SK-N-SH (cell line): ENCODE data around the gene CNOT11. TPM values are rescaled to one million over a fixed set of nuclear protein-coding genes. Genes with fewer than 3 reads are reported as not detected.
"Not testable (repeated sequence)": the region's sequence is repeated elsewhere in the genome, so short reads cannot be mapped to it uniquely, and the experiment has no call there.

Experiments
- CTCF ChIA-PET: fragments of 300-600, 350-600 bp; formaldehyde crosslinking; extraction: SDS; loops from one replicate; lab custom pipeline; 2021; lab: Yijun Ruan, JAX
- POLR2A ChIA-PET: fragments of 350-600 bp; sonication (Branson Sonifier 250); formaldehyde crosslinking; extraction: SDS; loops from one replicate; lab custom pipeline; 2020; ENCODE audit warnings: antibody characterized with exemption, inconsistent platforms; lab: Yijun Ruan, JAX
- DNase-seq: peaks from one replicate; pipeline ENCODE4 v3.0.0; 2012
- H2AFZ ChIP-seq: fragments of 200-600 bp; sonication (generic); 2 replicates; pipeline ENCODE4 v1.8.1; 2016; ENCODE audit warnings: antibody characterized with exemption, mild to moderate bottlenecking, low read depth
- H3F3A ChIP-seq: fragments of 200-600 bp; sonication (generic); replicated peaks from 2 replicates; pipeline ENCODE3; 2016; ENCODE audit warnings: antibody characterized with exemption, mild to moderate bottlenecking; ENCODE audit not compliant: insufficient read depth
- H3K27ac ChIP-seq, 2 experiments: fragments of 200-500 bp in 1 of 2; fragments of 200-600 bp in 1 of 2; sonication (Bioruptor generic) in 1 of 2; sonication (generic), shearing (Covaris generic) in 1 of 2; 2 replicates each; pipeline versions ENCODE4 v1.5.1 to v1.6.1; 2014 to 2016; ENCODE audit warnings: low read depth in 2 of 2, inconsistent platforms in 1 of 2, low read length in 1 of 2, mild to moderate bottlenecking in 1 of 2, mixed read lengths in 1 of 2
- H3K27me3 ChIP-seq: fragments of 200-600 bp; sonication (generic), shearing (Covaris generic); 2 replicates; pipeline ENCODE4 v1.6.1; 2016; ENCODE audit warnings: mixed run types; ENCODE audit not compliant: insufficient read depth
- H3K36me3 ChIP-seq, 2 experiments: fragments of 200-500 bp in 1 of 2; fragments of 200-600 bp in 1 of 2; sonication (Bioruptor generic) in 1 of 2; sonication (generic) in 1 of 2; replicated peaks in 1 of 2; 2 replicates each; pipeline versions ENCODE3 to v1.5.1; 2014 to 2016; ENCODE audit warnings: low read length in 1 of 2, mild to moderate bottlenecking in 1 of 2; ENCODE audit not compliant: insufficient read depth in 2 of 2, control insufficient read depth in 1 of 2
- H3K4me1 ChIP-seq, 2 experiments: fragments of 200-500 bp in 1 of 2; fragments of 200-600 bp in 1 of 2; sonication (Bioruptor generic) in 1 of 2; sonication (generic), shearing (Covaris generic) in 1 of 2; 2 replicates each; pipeline versions ENCODE4 v1.5.1 to v1.6.1; 2014 to 2016; ENCODE audit warnings: low read depth in 1 of 2, low read length in 1 of 2, mixed run types in 1 of 2; ENCODE audit not compliant: insufficient read depth in 2 of 2, control insufficient read depth in 1 of 2
- H3K4me2 ChIP-seq: fragments of 200-600 bp; sonication (generic), shearing (Covaris generic); 2 replicates; pipeline ENCODE4 v1.6.1; 2017; ENCODE audit warnings: mixed run types
- H3K4me3 ChIP-seq, 2 experiments: fragments of 200-500 bp in 1 of 2; fragments of 200-600 bp in 1 of 2; sonication (Bioruptor generic) in 1 of 2; sonication (generic), shearing (Covaris generic) in 1 of 2; 2 replicates each; pipeline versions ENCODE4 v1.5.1 to v1.8.1; 2014 to 2016; ENCODE audit warnings: low read depth in 2 of 2, inconsistent platforms in 1 of 2, low read length in 1 of 2, mild to moderate bottlenecking in 1 of 2, mixed read lengths in 1 of 2, moderate library complexity in 1 of 2
- H3K79me2 ChIP-seq: fragments of 200-600 bp; sonication (generic); 2 replicates; pipeline ENCODE4 v1.8.1; 2017; ENCODE audit warnings: mild to moderate bottlenecking; ENCODE audit not compliant: insufficient read depth
- H3K9ac ChIP-seq: fragments of 200-600 bp; sonication (generic); 2 replicates; pipeline ENCODE4 v1.6.1; 2017; ENCODE audit warnings: mixed run types
- H3K9me2 ChIP-seq: fragments of 200-600 bp; sonication (generic); 2 replicates; pipeline ENCODE4 v1.6.1; 2017; ENCODE audit warnings: mixed run types
- H3K9me3 ChIP-seq: fragments of 200-600 bp; sonication (generic); 2 replicates; pipeline ENCODE4 v1.6.1; 2017; ENCODE audit warnings: mixed run types, mild to moderate bottlenecking, moderate library complexity
- H4K20me1 ChIP-seq: fragments of 200-600 bp; sonication (generic); 2 replicates; pipeline ENCODE4 v1.6.1; 2017; ENCODE audit warnings: mild to moderate bottlenecking, mixed run types; ENCODE audit not compliant: insufficient read depth
- CTCF ChIP-seq: fragments of 200-600 bp; sonication (generic); IDR thresholded peaks from 2 replicates; pipeline ENCODE4 v1.6.1; 2017; ENCODE audit warnings: antibody characterized with exemption, mild to moderate bottlenecking, moderate library complexity
- MEF2A ChIP-seq: IDR thresholded peaks from 2 replicates; pipeline ENCODE4 v1.4.0; 2012; ENCODE audit warnings: low read depth, borderline replicate concordance
- POLR2AphosphoS5 ChIP-seq: IDR thresholded peaks from 2 replicates; pipeline ENCODE4 v1.6.1; 2012; ENCODE audit warnings: low read depth, low read length
- RAD21 ChIP-seq: IDR thresholded peaks from 2 replicates; pipeline ENCODE4 v1.6.1; 2012; ENCODE audit warnings: mild to moderate bottlenecking, low read length
- RCOR1 ChIP-seq: fragments of 150-350 bp; IDR thresholded peaks from 2 replicates; pipeline ENCODE4 v1.6.1; 2017; ENCODE audit warnings: antibody characterized with exemption, low read length
- RFX5 ChIP-seq: IDR thresholded peaks from 2 replicates; pipeline ENCODE4 v1.6.1; 2012; ENCODE audit warnings: mild to moderate bottlenecking, improper control_type of control experiment, low read length
- RXRA ChIP-seq: IDR thresholded peaks from 2 replicates; pipeline ENCODE4 v1.4.0; 2012; ENCODE audit warnings: low read depth, mild to moderate bottlenecking, borderline replicate concordance
- SMC3 ChIP-seq: IDR thresholded peaks from 2 replicates; pipeline ENCODE4 v1.6.1; 2012; ENCODE audit warnings: low read depth, low read length, improper control_type of control experiment
- WGBS: methylation state at CpG from one replicate; pipeline ENCODE4 v1.1.6; 2017; ENCODE audit warnings: low lambda C conversion rate; 5-methylcytosine and 5-hydroxymethylcytosine counted together
- polyA plus RNA-seq, 3 experiments: library from polyadenylated mRNA; depleted of rRNA; stranded (reverse); fragments of >200 nt; gene quantifications; 2 replicates each; pipeline ENCODE4 v1.2.3, GENCODE V29; 2012
- TF ChIP-seq, protein P1 (sequence below): IDR thresholded peaks from 2 replicates; pipeline ENCODE4 v1.4.0; 2012; ENCODE audit warnings: low read depth

Gene CNOT11
- polyA plus RNA-seq, 1 of the 3 experiments (the other 2 are of a cell fraction): 38.4 TPM

DNA sequence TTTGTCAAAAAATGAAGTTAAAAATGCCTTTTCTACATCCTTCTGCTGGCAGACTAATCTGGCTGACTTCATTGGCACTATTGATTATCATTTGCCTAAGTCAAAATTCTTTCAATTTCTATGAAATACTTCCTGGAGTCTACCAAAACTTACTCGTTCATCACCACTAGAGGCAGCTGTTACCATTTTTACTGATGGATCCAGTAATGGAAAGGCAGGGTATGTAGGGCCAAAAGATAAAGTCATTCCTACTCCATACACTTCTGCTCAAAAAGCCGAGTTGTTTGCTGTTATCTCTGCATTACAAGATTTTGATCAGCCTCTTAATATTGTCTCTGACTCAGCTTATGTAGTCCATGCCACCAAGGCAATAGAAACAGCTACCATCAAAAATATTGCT lies 12.0 kb upstream of the CNOT11 start:
- H3K9me3 ChIP-seq, H3K9ac ChIP-seq, H3K9me2 ChIP-seq, H3K4me3 ChIP-seq, H3K36me3 ChIP-seq, H4K20me1 ChIP-seq, H3F3A ChIP-seq, H3K4me1 ChIP-seq, POLR2A ChIA-PET, H3K27ac ChIP-seq, H3K4me2 ChIP-seq, DNase-seq, H3K27me3 ChIP-seq, H3K79me2 ChIP-seq: not testable (repeated sequence)
- CTCF ChIA-PET: interaction anchor here (1.3 to 2.9 kb wide), 3 partner anchors 9 to 167 kb away, joined by 4 to 25 read pairs (median 4); partner anchors contain the start of gene CNOT11
- peak overlapping the region; percentile 58; the same call in 1 of the 2 replicates for H2AFZ ChIP-seq
- 0% methylated on average over 2 of the region's 2 CpGs for WGBS
- TF ChIP-seq SMC3: peak; percentile 24
- peak; percentile 56 for TF ChIP-seq RAD21
- TF ChIP-seq CTCF: peak; percentile 60

DNA sequence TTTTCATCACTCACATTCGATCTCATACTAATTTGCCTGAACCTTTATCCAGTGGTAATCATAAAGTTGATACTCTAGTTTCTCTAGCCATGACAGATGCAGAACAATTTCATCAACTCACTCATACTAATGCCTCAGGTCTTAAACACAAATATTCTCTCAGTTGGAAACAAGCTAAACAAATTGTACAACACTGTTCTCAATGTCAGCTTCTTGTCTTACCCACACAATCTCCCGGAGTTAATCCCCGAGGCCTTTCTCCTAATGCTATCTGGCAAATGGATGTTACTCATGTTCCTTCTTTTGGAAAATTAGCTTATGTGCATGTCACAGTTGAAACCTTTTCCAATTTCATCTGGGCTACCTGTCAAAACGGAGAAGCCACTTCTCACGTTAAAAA lies 11.5 kb upstream of the CNOT11 start:
- Histone ChIP-seq H3K4me1 (no peaks in the 10 kb centered on the region), H3K9ac (no peak overlapping the region), H2AFZ (peak overlapping the region; percentile 58; the same call in 1 of the 2 replicates), H3K9me2 (no peaks in the 10 kb centered on the region), H3K4me3 (no peak overlapping the region), H3F3A (no peaks in the 10 kb centered on the region), H3K27me3 (no peaks in the 10 kb centered on the region), H3K79me2 (no peaks in the 10 kb centered on the region), H3K9me3 (no peaks in the 10 kb centered on the region), H3K27ac (no peak overlapping the region)
- DNase-seq: no peak
- WGBS: 55% methylated on average over 5 of the region's 5 CpGs
- POLR2A ChIA-PET: no interaction called here
- TF ChIP-seq RFX5 (no peak), RCOR1 (no peak), RXRA (no peak), MEF2A (no peak), POLR2AphosphoS5 (no peak)
- TF ChIP-seq, protein P1, sequence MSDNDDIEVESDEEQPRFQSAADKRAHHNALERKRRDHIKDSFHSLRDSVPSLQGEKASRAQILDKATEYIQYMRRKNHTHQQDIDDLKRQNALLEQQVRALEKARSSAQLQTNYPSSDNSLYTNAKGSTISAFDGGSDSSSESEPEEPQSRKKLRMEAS: no peak
- TF ChIP-seq, all 33 proteins: peak for 0
- CTCF ChIA-PET: interaction anchor here (1.3 to 2.9 kb wide), 3 partner anchors 9 to 167 kb away, joined by 4 to 25 read pairs (median 4); partner anchors contain the start of gene CNOT11
- no peak overlapping the region for H3K4me2 ChIP-seq
- H3K36me3 ChIP-seq: no peaks in the 10 kb centered on the region
- H4K20me1 ChIP-seq: no peaks in the 10 kb centered on the region

DNA sequence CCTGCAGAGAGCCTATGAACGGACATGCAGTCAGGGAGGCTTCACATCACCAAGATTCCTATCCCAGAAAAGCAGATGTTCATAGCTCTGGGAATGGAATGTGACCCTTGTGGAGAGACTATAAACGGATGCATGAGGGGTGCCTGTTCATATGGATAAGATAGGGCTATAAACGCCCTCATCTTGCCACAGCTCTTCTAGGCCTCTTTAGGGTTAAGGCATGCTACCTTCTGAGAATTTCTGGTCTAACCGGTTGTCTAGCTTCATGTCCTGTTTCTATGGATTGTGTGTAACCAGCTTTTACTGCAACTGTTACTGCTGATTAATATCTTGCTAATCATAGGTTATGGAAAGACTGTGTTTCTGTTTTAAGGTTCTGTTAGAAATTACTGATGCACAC lies 8.3 kb upstream of the CNOT11 start:
- POLR2A ChIA-PET: not testable (repeated sequence)

GRCh38 chr2:101244899-101245298 lies 7.8 kb upstream of the CNOT11 start:
- H4K20me1 ChIP-seq, DNase-seq, H3K4me3 ChIP-seq, CTCF ChIA-PET, H3K9ac ChIP-seq, H3K27me3 ChIP-seq, H3K9me3 ChIP-seq, H2AFZ ChIP-seq, H3K27ac ChIP-seq, H3F3A ChIP-seq, H3K36me3 ChIP-seq, H3K79me2 ChIP-seq, H3K4me2 ChIP-seq, H3K4me1 ChIP-seq, H3K9me2 ChIP-seq, POLR2A ChIA-PET: not testable (repeated sequence)
- 93% methylated on average over 12 of the region's 12 CpGs for WGBS

More for the DNA sequence above, 8.3 kb upstream of the CNOT11 start:
- H3K9me2 ChIP-seq, H3K9me3 ChIP-seq, H3K79me2 ChIP-seq, H3F3A ChIP-seq, H2AFZ ChIP-seq, H3K27me3 ChIP-seq, H3K27ac ChIP-seq, CTCF ChIA-PET, H3K4me3 ChIP-seq, H3K36me3 ChIP-seq, H4K20me1 ChIP-seq, DNase-seq, H3K4me2 ChIP-seq, H3K4me1 ChIP-seq, H3K9ac ChIP-seq: not testable (repeated sequence)
- WGBS: 77% methylated on average over 4 of the region's 4 CpGs

DNA sequence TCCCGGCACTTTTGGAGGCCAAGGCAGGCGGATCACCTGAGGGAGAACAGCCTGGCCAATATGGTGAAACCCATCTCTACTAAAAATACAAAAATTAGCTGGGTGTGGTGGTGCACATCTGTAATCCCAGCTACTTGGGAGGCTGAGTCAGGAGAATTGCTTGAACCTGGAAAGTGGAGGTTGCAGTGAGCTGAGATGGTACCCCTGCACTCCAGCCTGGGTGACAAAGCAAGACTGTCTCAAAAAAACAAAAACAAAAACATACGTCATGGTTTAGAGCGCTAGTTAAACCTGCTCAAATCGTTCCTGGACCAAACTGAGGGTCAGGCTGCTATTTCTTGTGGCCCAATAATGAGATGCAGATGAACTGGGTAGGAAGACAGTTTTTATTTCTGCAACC lies 7.2 kb upstream of the CNOT11 start:
- H3F3A ChIP-seq, H3K27me3 ChIP-seq, H2AFZ ChIP-seq, DNase-seq, CTCF ChIA-PET, H3K9me3 ChIP-seq, H4K20me1 ChIP-seq, H3K79me2 ChIP-seq, H3K27ac ChIP-seq, H3K4me1 ChIP-seq, H3K4me2 ChIP-seq, H3K4me3 ChIP-seq, POLR2A ChIA-PET, H3K36me3 ChIP-seq, H3K9ac ChIP-seq, H3K9me2 ChIP-seq: not testable (repeated sequence)
- 86% methylated on average over 5 of the region's 5 CpGs for WGBS
